ENCODE data around the gene ALLC. TPM values are rescaled to one million over a fixed set of nuclear protein-coding genes. Genes with fewer than 3 reads are reported as not detected.

ALLC gene
- total and polyA plus RNA-seq, 10 of the 15 experiments (the other 5 are each of a cell fraction or from before 2014, with no cell fraction given) = 0.05 TPM; not detected in 9

GRCh38 chr2:3651691-3652648 is 6.0 kb upstream of the ALLC start (continued):
- TF ChIP-seq CBX3 (IDR thresholded peaks at IDR 0.05; ENCODE audit: borderline replicate concordance, low read depth) (no peak), NR2C1 (IDR thresholded peaks at IDR 0.05) (0 out of 2 replicates have a peak, but pooled peaks have one; percentile 2), RBBP5 (conservative IDR thresholded peaks at IDR 0.05) (no peak), EED (IDR thresholded peaks at IDR 0.05; ENCODE audit: low read depth) (peak; percentile 56), SKIL (IDR thresholded peaks at IDR 0.05; ENCODE audit: low read depth, poor library complexity, severe bottlenecking) (no peak), MYC (IDR thresholded peaks at IDR 0.05; ENCODE audit: insufficient read depth, insufficient read length, insufficient replicate concordance, low read length, severe bottlenecking) (peak; percentile 69), IKZF2 (IDR thresholded peaks at IDR 0.05) (peak; percentile 76 to 79), KLF5 (IDR thresholded peaks at IDR 0.05; ENCODE audit: partially characterized antibody) (no peak), MEF2A (IDR thresholded peaks at IDR 0.05; ENCODE audit: insufficient read depth, low read depth, low read length) (no peak), PAX5 (IDR thresholded peaks at IDR 0.05; ENCODE audit: borderline replicate concordance, low read depth, low read length) (peak; percentile 29; the same call in 1 of the 2 replicates), BCL3 (IDR thresholded peaks at IDR 0.05; ENCODE audit: borderline replicate concordance, insufficient read depth, low read depth, low read length, poor library complexity, severe bottlenecking) (no peak), RCOR1 (conservative IDR thresholded peaks at IDR 0.05; ENCODE audit: low read depth, low read length) (peak; percentile 73; the same call in 1 of the 2 replicates), FOXK2 (IDR thresholded peaks at IDR 0.05) (no peak; the same call in 1 of the 2 replicates), ZNF384 (IDR thresholded peaks at IDR 0.05; ENCODE audit: borderline replicate concordance, low read depth, low read length) (no peak), ZNF592 (IDR thresholded peaks at IDR 0.05) (no peak), IRF4 (IDR thresholded peaks at IDR 0.05; ENCODE audit: low read depth, low read length) (no peak), SMAD5 (IDR thresholded peaks at IDR 0.05; ENCODE audit: low read depth) (no peak), BMI1 (IDR thresholded peaks at IDR 0.05; ENCODE audit: borderline replicate concordance) (peak; percentile 94), MYB (IDR thresholded peaks at IDR 0.05; ENCODE audit: borderline replicate concordance, low read depth, low read length) (no peak), PBX3 (IDR thresholded peaks at IDR 0.05; ENCODE audit: insufficient replicate concordance, low read depth, low read length) (no peak)

All from GM12878 (cell line).